ENCODE results near the gene SNX9. TPM values are rescaled to one million over a fixed set of nuclear protein-coding genes. Genes with fewer than 3 reads are reported as not detected.

The SNX9 gene
- polyA plus RNA-seq, 1 donor from 2014 or later: 7.0 TPM

GRCh38 chr6:157929765-157930319, 106.8 kb downstream of the SNX9 start:
- TF ChIP-seq, protein P1, sequence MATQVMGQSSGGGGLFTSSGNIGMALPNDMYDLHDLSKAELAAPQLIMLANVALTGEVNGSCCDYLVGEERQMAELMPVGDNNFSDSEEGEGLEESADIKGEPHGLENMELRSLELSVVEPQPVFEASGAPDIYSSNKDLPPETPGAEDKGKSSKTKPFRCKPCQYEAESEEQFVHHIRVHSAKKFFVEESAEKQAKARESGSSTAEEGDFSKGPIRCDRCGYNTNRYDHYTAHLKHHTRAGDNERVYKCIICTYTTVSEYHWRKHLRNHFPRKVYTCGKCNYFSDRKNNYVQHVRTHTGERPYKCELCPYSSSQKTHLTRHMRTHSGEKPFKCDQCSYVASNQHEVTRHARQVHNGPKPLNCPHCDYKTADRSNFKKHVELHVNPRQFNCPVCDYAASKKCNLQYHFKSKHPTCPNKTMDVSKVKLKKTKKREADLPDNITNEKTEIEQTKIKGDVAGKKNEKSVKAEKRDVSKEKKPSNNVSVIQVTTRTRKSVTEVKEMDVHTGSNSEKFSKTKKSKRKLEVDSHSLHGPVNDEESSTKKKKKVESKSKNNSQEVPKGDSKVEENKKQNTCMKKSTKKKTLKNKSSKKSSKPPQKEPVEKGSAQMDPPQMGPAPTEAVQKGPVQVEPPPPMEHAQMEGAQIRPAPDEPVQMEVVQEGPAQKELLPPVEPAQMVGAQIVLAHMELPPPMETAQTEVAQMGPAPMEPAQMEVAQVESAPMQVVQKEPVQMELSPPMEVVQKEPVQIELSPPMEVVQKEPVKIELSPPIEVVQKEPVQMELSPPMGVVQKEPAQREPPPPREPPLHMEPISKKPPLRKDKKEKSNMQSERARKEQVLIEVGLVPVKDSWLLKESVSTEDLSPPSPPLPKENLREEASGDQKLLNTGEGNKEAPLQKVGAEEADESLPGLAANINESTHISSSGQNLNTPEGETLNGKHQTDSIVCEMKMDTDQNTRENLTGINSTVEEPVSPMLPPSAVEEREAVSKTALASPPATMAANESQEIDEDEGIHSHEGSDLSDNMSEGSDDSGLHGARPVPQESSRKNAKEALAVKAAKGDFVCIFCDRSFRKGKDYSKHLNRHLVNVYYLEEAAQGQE (IDR thresholded peaks at IDR 0.05; ENCODE audit: borderline replicate concordance): no peak
- TF ChIP-seq MXI1 (conservative IDR thresholded peaks at IDR 0.05; ENCODE audit: poor library complexity, severe bottlenecking) (no peak), TAF1 (IDR thresholded peaks at IDR 0.05; ENCODE audit: low read depth) (no peak), EP300 (conservative IDR thresholded peaks at IDR 0.05; ENCODE audit: poor library complexity, severe bottlenecking) (no peak), EZH2 (IDR thresholded peaks at IDR 0.05; ENCODE audit: borderline replicate concordance, insufficient read depth, low read length, poor library complexity, severe bottlenecking) (no peak), SMC3 (conservative IDR thresholded peaks at IDR 0.05; ENCODE audit: poor library complexity) (no peak), POLR2AphosphoS5 (IDR thresholded peaks at IDR 0.05) (no peak), RAD21 (conservative IDR thresholded peaks at IDR 0.05) (no peak)
- TF ChIP-seq, protein P2, sequence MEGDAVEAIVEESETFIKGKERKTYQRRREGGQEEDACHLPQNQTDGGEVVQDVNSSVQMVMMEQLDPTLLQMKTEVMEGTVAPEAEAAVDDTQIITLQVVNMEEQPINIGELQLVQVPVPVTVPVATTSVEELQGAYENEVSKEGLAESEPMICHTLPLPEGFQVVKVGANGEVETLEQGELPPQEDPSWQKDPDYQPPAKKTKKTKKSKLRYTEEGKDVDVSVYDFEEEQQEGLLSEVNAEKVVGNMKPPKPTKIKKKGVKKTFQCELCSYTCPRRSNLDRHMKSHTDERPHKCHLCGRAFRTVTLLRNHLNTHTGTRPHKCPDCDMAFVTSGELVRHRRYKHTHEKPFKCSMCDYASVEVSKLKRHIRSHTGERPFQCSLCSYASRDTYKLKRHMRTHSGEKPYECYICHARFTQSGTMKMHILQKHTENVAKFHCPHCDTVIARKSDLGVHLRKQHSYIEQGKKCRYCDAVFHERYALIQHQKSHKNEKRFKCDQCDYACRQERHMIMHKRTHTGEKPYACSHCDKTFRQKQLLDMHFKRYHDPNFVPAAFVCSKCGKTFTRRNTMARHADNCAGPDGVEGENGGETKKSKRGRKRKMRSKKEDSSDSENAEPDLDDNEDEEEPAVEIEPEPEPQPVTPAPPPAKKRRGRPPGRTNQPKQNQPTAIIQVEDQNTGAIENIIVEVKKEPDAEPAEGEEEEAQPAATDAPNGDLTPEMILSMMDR (IDR thresholded peaks at IDR 0.05; ENCODE audit: poor library complexity, severe bottlenecking): no peak
- Histone ChIP-seq H3K27ac (ENCODE audit: low read length) (no peak overlapping the region), H3K9me2 (ENCODE audit: insufficient read depth, low read length) (no peaks in the 10 kb centered on the region), H4K20me1 (ENCODE audit: insufficient read depth) (no peaks in the 10 kb centered on the region), H3F3A (ENCODE audit: insufficient read depth, low read length, poor library complexity, severe bottlenecking) (no peaks in the 10 kb centered on the region), H3K9ac (ENCODE audit: low read length) (no peak overlapping the region), H3K27me3 (ENCODE audit: insufficient read depth, low read depth, low read length) (no peaks in the 10 kb centered on the region), H3K4me3 (ENCODE audit: low read length) (no peak overlapping the region), H3K9me3 (ENCODE audit: low read length) (no peaks in the 10 kb centered on the region), H2AFZ (ENCODE audit: low read depth, low read length) (no peak overlapping the region), H3K36me3 (ENCODE audit: insufficient read depth, low read length) (peaks cover 5% of the 10 kb centered on the region), H3K4me2 (ENCODE audit: low read length) (no peak overlapping the region), H3K79me2 (replicated peaks; ENCODE audit: insufficient read depth, low read length) (no peaks in the 10 kb centered on the region)

DNA sequence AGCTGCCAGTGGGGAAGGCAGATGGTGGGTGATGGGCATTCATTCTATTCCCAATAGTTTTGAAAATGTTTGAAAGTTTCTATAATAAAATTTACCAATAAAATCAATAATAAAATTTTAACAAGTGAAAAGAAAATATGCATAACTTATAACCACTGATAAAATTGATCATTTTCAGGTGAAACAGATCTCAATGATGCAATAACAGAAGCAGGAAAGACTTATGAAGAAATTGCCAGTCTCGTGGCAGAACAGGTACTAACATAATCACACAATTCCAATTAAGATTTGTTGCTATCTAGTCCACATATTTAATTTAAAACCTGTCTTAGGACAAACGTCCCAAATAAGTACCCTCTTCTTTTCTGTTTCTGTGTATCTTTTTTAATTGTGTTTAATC, 112.7 kb downstream of the SNX9 start:
- Histone ChIP-seq H4K20me1 (ENCODE audit: insufficient read depth) (no peaks in the 10 kb centered on the region), H3K36me3 (ENCODE audit: insufficient read depth, low read length) (peaks cover 9% of the 10 kb centered on the region), H3K9ac (ENCODE audit: low read length) (no peak overlapping the region), H3K27ac (ENCODE audit: low read length) (no peak overlapping the region), H2AFZ (ENCODE audit: low read depth, low read length) (no peak overlapping the region), H3F3A (ENCODE audit: insufficient read depth, low read length, poor library complexity, severe bottlenecking) (no peaks in the 10 kb centered on the region), H3K4me2 (ENCODE audit: low read length) (no peak overlapping the region), H3K4me3 (ENCODE audit: low read length) (no peak overlapping the region), H3K9me3 (ENCODE audit: low read length) (no peaks in the 10 kb centered on the region), H3K27me3 (ENCODE audit: insufficient read depth, low read depth, low read length) (no peaks in the 10 kb centered on the region), H3K9me2 (ENCODE audit: insufficient read depth, low read length) (no peaks in the 10 kb centered on the region), H3K79me2 (replicated peaks; ENCODE audit: insufficient read depth, low read length) (no peaks in the 10 kb centered on the region)
- TF ChIP-seq MXI1 (conservative IDR thresholded peaks at IDR 0.05; ENCODE audit: poor library complexity, severe bottlenecking) (no peak), RAD21 (conservative IDR thresholded peaks at IDR 0.05) (no peak), EP300 (conservative IDR thresholded peaks at IDR 0.05; ENCODE audit: poor library complexity, severe bottlenecking) (no peak), SMC3 (conservative IDR thresholded peaks at IDR 0.05; ENCODE audit: poor library complexity) (no peak), POLR2AphosphoS5 (IDR thresholded peaks at IDR 0.05) (no peak), EZH2 (IDR thresholded peaks at IDR 0.05; ENCODE audit: borderline replicate concordance, insufficient read depth, low read length, poor library complexity, severe bottlenecking) (no peak), TAF1 (IDR thresholded peaks at IDR 0.05; ENCODE audit: low read depth) (no peak)
- TF ChIP-seq, protein P2 (IDR thresholded peaks at IDR 0.05; ENCODE audit: poor library complexity, severe bottlenecking): no peak
- TF ChIP-seq, protein P1 (IDR thresholded peaks at IDR 0.05; ENCODE audit: borderline replicate concordance): no peak

Data from neural cell (in vitro differentiated cells).